ENCODE measurements around the gene ZNF516. TPM values are rescaled to one million over a fixed set of nuclear protein-coding genes. Genes with fewer than 3 reads are reported as not detected.

The ZNF516 gene
- total RNA-seq, 4 donors from 2014 or later: 20.5 to 55.4 (median 22.4) TPM

GRCh38 chr18:76384114-76384790 lies 110.8 kb downstream of the ZNF516 start:
- H3K36me3 ChIP-seq: peaks cover 7% of the 10 kb centered on the region
- no peak overlapping the region for H3K4me3 ChIP-seq
- no peaks in the 10 kb centered on the region for H3K27me3 ChIP-seq
- TF ChIP-seq POLR2A (IDR thresholded peaks at IDR 0.05) (no peak), POLR2AphosphoS5 (IDR thresholded peaks at IDR 0.05) (no peak), EP300 (IDR thresholded peaks at IDR 0.05) (no peak), CTCF (IDR thresholded peaks at IDR 0.05) (no peak)
- WGBS: 94% methylated on average over 29 of the region's 30 CpGs
- peak in 1 of 2 donors; percentile 64 for DNase-seq (ENCODE audit: low spot score in 2 of 2)
- no peak overlapping the region for H3K27ac ChIP-seq
- peaks cover 8% of the 10 kb centered on the region for H3K4me1 ChIP-seq
- H3K9me3 ChIP-seq: no peaks in the 10 kb centered on the region

DNA sequence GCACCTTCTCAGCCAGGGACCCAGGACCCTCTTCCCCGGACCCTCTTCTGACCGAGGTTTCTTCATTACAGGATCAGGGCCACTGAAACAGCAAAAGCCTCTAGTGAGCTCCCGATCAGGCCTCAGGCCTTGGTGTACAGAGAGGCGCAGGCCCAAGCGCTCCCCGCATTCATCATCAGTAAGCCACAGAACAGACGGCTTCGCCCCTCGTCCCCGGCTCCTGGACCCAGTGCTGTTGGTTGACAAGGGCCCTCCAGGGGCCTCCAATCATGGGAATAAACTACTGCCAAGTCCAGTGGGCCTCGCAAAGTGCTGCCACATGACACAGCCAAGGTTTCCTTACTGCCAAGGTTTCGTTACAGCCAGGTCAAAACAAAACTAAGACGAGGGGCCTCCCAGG lies 111.4 kb downstream of the ZNF516 start:
- H3K27me3 ChIP-seq: no peaks in the 10 kb centered on the region
- 85% methylated on average over 13 of the region's 13 CpGs for WGBS
- peak in 1 of 2 donors; percentile 76 for DNase-seq (ENCODE audit: low spot score in 2 of 2)
- peaks cover 4% of the 10 kb centered on the region for H3K4me1 ChIP-seq
- no peaks in the 10 kb centered on the region for H3K9me3 ChIP-seq
- H3K4me3 ChIP-seq: no peak overlapping the region
- no peak overlapping the region for H3K27ac ChIP-seq
- peaks cover 13% of the 10 kb centered on the region for H3K36me3 ChIP-seq
- TF ChIP-seq POLR2AphosphoS5 (IDR thresholded peaks at IDR 0.05): no peak
- no peak for TF ChIP-seq CTCF (IDR thresholded peaks at IDR 0.05)
- no peak for TF ChIP-seq POLR2A (IDR thresholded peaks at IDR 0.05)
- TF ChIP-seq EP300 (IDR thresholded peaks at IDR 0.05): no peak

DNA sequence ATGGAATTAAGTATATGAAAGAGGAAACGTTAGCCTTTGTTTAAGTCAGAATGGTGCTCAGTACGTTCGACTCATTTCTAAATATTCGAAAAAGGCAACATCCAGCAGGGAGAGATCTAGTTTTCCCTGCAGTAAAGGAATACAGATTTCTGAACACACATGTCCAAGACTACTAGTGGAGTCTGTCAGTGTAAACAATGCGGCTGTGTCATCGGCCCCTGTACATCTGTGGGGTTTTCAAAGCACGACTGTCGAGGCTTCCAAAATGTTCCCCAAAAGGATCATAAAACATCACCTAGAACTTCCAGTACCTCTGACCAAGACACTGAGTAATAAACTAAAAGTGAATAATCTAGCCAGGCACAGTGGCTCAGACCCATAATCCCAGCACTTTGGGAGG lies 112.8 kb downstream of the ZNF516 start:
- Histone ChIP-seq H3K36me3 (peaks cover 23% of the 10 kb centered on the region), H3K9me3 (no peaks in the 10 kb centered on the region), H3K4me1 (no peaks in the 10 kb centered on the region), H3K27ac (no peak overlapping the region), H3K4me3 (no peak overlapping the region), H3K27me3 (no peaks in the 10 kb centered on the region)
- peak in 1 of 2 donors; percentile 40 for DNase-seq (ENCODE audit: low spot score in 2 of 2)
- TF ChIP-seq EP300 (IDR thresholded peaks at IDR 0.05) (no peak), POLR2A (IDR thresholded peaks at IDR 0.05) (no peak), CTCF (IDR thresholded peaks at IDR 0.05) (no peak), POLR2AphosphoS5 (IDR thresholded peaks at IDR 0.05) (no peak)
- WGBS: 88% methylated on average over 8 of the region's 8 CpGs

DNA sequence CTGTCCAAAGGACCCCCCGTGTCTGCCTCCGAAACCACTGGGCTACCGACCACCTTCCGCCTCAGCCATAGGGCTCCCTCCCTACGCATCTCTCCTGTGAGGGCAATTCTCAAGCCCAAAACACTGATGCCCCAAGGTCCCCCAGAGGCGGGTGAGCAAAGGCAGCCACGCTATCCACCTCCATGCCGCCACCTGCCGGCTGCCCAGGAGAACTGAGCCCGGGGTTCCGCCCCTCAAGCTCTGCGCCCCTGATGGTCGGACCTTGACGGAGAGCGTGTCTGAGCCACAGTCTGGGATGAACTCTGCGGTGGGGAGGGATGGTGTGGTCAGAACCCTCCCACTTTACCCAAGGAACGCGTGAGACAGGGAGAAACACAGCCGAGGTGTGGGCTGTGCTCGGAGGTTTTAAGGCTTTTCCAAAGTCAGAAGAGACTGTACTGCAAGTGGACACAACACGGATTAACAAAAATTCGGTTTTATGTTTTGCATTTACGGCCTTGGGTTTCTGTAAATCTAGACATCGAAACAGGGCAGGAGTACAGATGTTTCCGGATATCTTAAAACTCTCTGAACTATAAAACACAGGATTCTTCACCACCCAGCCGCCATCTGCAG lies 114.1 kb downstream of the ZNF516 start:
- Histone ChIP-seq H3K9me3 (no peaks in the 10 kb centered on the region), H3K36me3 (peaks cover 23% of the 10 kb centered on the region), H3K27me3 (no peaks in the 10 kb centered on the region), H3K4me3 (no peak overlapping the region), H3K27ac (no peak overlapping the region), H3K4me1 (no peaks in the 10 kb centered on the region)
- peak in 1 of 2 donors; percentile 73 for DNase-seq (ENCODE audit: low spot score in 2 of 2)
- WGBS: 80% methylated on average over 25 of the region's 26 CpGs
- TF ChIP-seq CTCF (IDR thresholded peaks at IDR 0.05) (peak in 1 of 2 donors; percentile 24), POLR2AphosphoS5 (IDR thresholded peaks at IDR 0.05) (no peak)

- Histone ChIP-seq H3K4me1 (no peaks in the 10 kb centered on the region), H3K27me3 (no peaks in the 10 kb centered on the region), H3K4me3 (no peak overlapping the region), H3K36me3 (peaks cover 23% of the 10 kb centered on the region), H3K9me3 (no peaks in the 10 kb centered on the region), H3K27ac (no peak overlapping the region)
- peak in 1 of 2 donors; percentile 55 for DNase-seq (ENCODE audit: low spot score in 2 of 2)
- TF ChIP-seq EP300 (IDR thresholded peaks at IDR 0.05) (no peak), CTCF (IDR thresholded peaks at IDR 0.05) (no peak), POLR2AphosphoS5 (IDR thresholded peaks at IDR 0.05) (no peak), POLR2A (IDR thresholded peaks at IDR 0.05) (no peak)
- WGBS: 87% methylated on average over 19 of the region's 19 CpGs
Observed at GRCh38 chr18:76380127-76380729, 114.8 kb downstream of the ZNF516 start.
